ENCODE data around the gene DDHD1.
"Not testable (repeated sequence)": the region's sequence is repeated elsewhere in the genome, so short reads cannot be mapped to it uniquely, and the experiment has no call there.

Gene DDHD1

GRCh38 chr14:53110096-53110495, 43.0 kb downstream of the DDHD1 start:
- H3K4me1 ChIP-seq (ENCODE audit: control insufficient read depth, insufficient read depth, low read length, poor library complexity, severe bottlenecking): peaks cover 10% of the 10 kb centered on the region
- no peaks in the 10 kb centered on the region for H3K27me3 ChIP-seq (replicated peaks; ENCODE audit: control insufficient read depth, insufficient read depth, low read length, poor library complexity, severe bottlenecking)
- H3K27ac ChIP-seq (ENCODE audit: insufficient read depth, low read length, poor library complexity, severe bottlenecking): peak overlapping the region; percentile 9
- H3K36me3 ChIP-seq (ENCODE audit: control insufficient read depth, insufficient read depth, low read length): no peaks in the 10 kb centered on the region
- DNase-seq: no peak
- no peak overlapping the region for H3K4me3 ChIP-seq (ENCODE audit: insufficient read depth, low read depth, low read length, poor library complexity, severe bottlenecking)
- H3K9me3 ChIP-seq (ENCODE audit: control insufficient read depth, low read length): no peaks in the 10 kb centered on the region

- DNase-seq: peak in 2 of 3 donors; percentile 9 to 33
- Histone ChIP-seq H3K27ac (ENCODE audit: insufficient read depth, low read length, poor library complexity, severe bottlenecking) (peak overlapping the region; percentile 63), H3K4me1 (ENCODE audit: control insufficient read depth, insufficient read depth, low read length, poor library complexity, severe bottlenecking) (peaks cover 10% of the 10 kb centered on the region)
Observed at GRCh38 chr14:53109105-53110041, 43.8 kb downstream of the DDHD1 start.

GRCh38 chr14:53108292-53109104, 44.6 kb downstream of the DDHD1 start:
- Histone ChIP-seq H3K4me1 (ENCODE audit: control insufficient read depth, insufficient read depth, low read length, poor library complexity, severe bottlenecking) (peaks cover 10% of the 10 kb centered on the region), H3K4me3 (ENCODE audit: insufficient read depth, low read depth, low read length, poor library complexity, severe bottlenecking) (peak overlapping the region; percentile 55), H3K9me3 (ENCODE audit: control insufficient read depth, low read length) (no peaks in the 10 kb centered on the region), H3K27me3 (replicated peaks; ENCODE audit: control insufficient read depth, insufficient read depth, low read length, poor library complexity, severe bottlenecking) (no peaks in the 10 kb centered on the region), H3K36me3 (ENCODE audit: control insufficient read depth, insufficient read depth, low read length) (no peaks in the 10 kb centered on the region), H3K27ac (ENCODE audit: insufficient read depth, low read length, poor library complexity, severe bottlenecking) (peak overlapping the region; percentile 63)
- DNase-seq: no peak

More at GRCh38 chr14:53109105-53110041, 43.8 kb downstream of the DDHD1 start:
- H3K27me3 ChIP-seq (replicated peaks; ENCODE audit: control insufficient read depth, insufficient read depth, low read length, poor library complexity, severe bottlenecking): no peaks in the 10 kb centered on the region
- peak overlapping the region; percentile 55 for H3K4me3 ChIP-seq (ENCODE audit: insufficient read depth, low read depth, low read length, poor library complexity, severe bottlenecking)
- H3K9me3 ChIP-seq (ENCODE audit: control insufficient read depth, low read length): no peaks in the 10 kb centered on the region
- H3K36me3 ChIP-seq (ENCODE audit: control insufficient read depth, insufficient read depth, low read length): no peaks in the 10 kb centered on the region

GRCh38 chr14:53106768-53107167, 46.4 kb downstream of the DDHD1 start:
- Histone ChIP-seq H3K36me3 (ENCODE audit: control insufficient read depth, insufficient read depth, low read length) (peaks cover 4% of the 10 kb centered on the region), H3K4me3 (ENCODE audit: insufficient read depth, low read depth, low read length, poor library complexity, severe bottlenecking) (no peak overlapping the region), H3K9me3 (ENCODE audit: control insufficient read depth, low read length) (no peaks in the 10 kb centered on the region), H3K27ac (ENCODE audit: insufficient read depth, low read length, poor library complexity, severe bottlenecking) (no peak overlapping the region), H3K27me3 (replicated peaks; ENCODE audit: control insufficient read depth, insufficient read depth, low read length, poor library complexity, severe bottlenecking) (no peaks in the 10 kb centered on the region), H3K4me1 (ENCODE audit: control insufficient read depth, insufficient read depth, low read length, poor library complexity, severe bottlenecking) (peaks cover 10% of the 10 kb centered on the region)
- no peak for DNase-seq

GRCh38 chr14:53103636-53104340, 49.3 kb downstream of the DDHD1 start:
- H3K36me3 ChIP-seq (ENCODE audit: control insufficient read depth, insufficient read depth, low read length): peaks cover 8% of the 10 kb centered on the region
- no peaks in the 10 kb centered on the region for H3K27me3 ChIP-seq (replicated peaks; ENCODE audit: control insufficient read depth, insufficient read depth, low read length, poor library complexity, severe bottlenecking)
- H3K4me1 ChIP-seq (ENCODE audit: control insufficient read depth, insufficient read depth, low read length, poor library complexity, severe bottlenecking): peaks cover 6% of the 10 kb centered on the region
- H3K4me3 ChIP-seq (ENCODE audit: insufficient read depth, low read depth, low read length, poor library complexity, severe bottlenecking): no peak overlapping the region
- H3K9me3 ChIP-seq (ENCODE audit: control insufficient read depth, low read length): no peaks in the 10 kb centered on the region
- H3K27ac ChIP-seq (ENCODE audit: insufficient read depth, low read length, poor library complexity, severe bottlenecking): no peak overlapping the region
- DNase-seq: no peak

GRCh38 chr14:53093206-53093605, 59.9 kb downstream of the DDHD1 start:
- Histone ChIP-seq H3K36me3 (ENCODE audit: control insufficient read depth, insufficient read depth, low read length) (no peaks in the 10 kb centered on the region), H3K9me3 (ENCODE audit: control insufficient read depth, low read length) (no peaks in the 10 kb centered on the region), H3K4me1 (ENCODE audit: control insufficient read depth, insufficient read depth, low read length, poor library complexity, severe bottlenecking) (no peaks in the 10 kb centered on the region), H3K27ac (ENCODE audit: insufficient read depth, low read length, poor library complexity, severe bottlenecking) (no peak overlapping the region), H3K27me3 (replicated peaks; ENCODE audit: control insufficient read depth, insufficient read depth, low read length, poor library complexity, severe bottlenecking) (no peaks in the 10 kb centered on the region), H3K4me3 (ENCODE audit: insufficient read depth, low read depth, low read length, poor library complexity, severe bottlenecking) (no peak overlapping the region)
- no peak for DNase-seq

GRCh38 chr14:53090853-53091252, 62.3 kb downstream of the DDHD1 start:
- Histone ChIP-seq H3K27me3 (replicated peaks; ENCODE audit: control insufficient read depth, insufficient read depth, low read length, poor library complexity, severe bottlenecking) (no peaks in the 10 kb centered on the region), H3K36me3 (ENCODE audit: control insufficient read depth, insufficient read depth, low read length) (no peaks in the 10 kb centered on the region)
- no peak for DNase-seq

GRCh38 chr14:53084954-53085353, 68.2 kb downstream of the DDHD1 start:
- not testable (repeated sequence) for H3K4me3 ChIP-seq (ENCODE audit: insufficient read depth, low read depth, low read length, poor library complexity, severe bottlenecking); DNase-seq; H3K9me3 ChIP-seq (ENCODE audit: control insufficient read depth, low read length)

More at GRCh38 chr14:53090853-53091252, 62.3 kb downstream of the DDHD1 start:
- no peaks in the 10 kb centered on the region for H3K9me3 ChIP-seq (ENCODE audit: control insufficient read depth, low read length)
- no peak overlapping the region for H3K4me3 ChIP-seq (ENCODE audit: insufficient read depth, low read depth, low read length, poor library complexity, severe bottlenecking)
- H3K27ac ChIP-seq (ENCODE audit: insufficient read depth, low read length, poor library complexity, severe bottlenecking): no peak overlapping the region
- H3K4me1 ChIP-seq (ENCODE audit: control insufficient read depth, insufficient read depth, low read length, poor library complexity, severe bottlenecking): no peaks in the 10 kb centered on the region

GRCh38 chr14:53064475-53064874, 88.6 kb downstream of the DDHD1 start:
- H3K4me3 ChIP-seq (ENCODE audit: insufficient read depth, low read depth, low read length, poor library complexity, severe bottlenecking): no peak overlapping the region
- no peak for DNase-seq
- H3K27me3 ChIP-seq (replicated peaks; ENCODE audit: control insufficient read depth, insufficient read depth, low read length, poor library complexity, severe bottlenecking): no peaks in the 10 kb centered on the region
- no peak overlapping the region for H3K27ac ChIP-seq (ENCODE audit: insufficient read depth, low read length, poor library complexity, severe bottlenecking)
- H3K4me1 ChIP-seq (ENCODE audit: control insufficient read depth, insufficient read depth, low read length, poor library complexity, severe bottlenecking): no peaks in the 10 kb centered on the region
- H3K36me3 ChIP-seq (ENCODE audit: control insufficient read depth, insufficient read depth, low read length): peaks cover 3% of the 10 kb centered on the region
- H3K9me3 ChIP-seq (ENCODE audit: control insufficient read depth, low read length): no peaks in the 10 kb centered on the region

More at GRCh38 chr14:53084954-53085353, 68.2 kb downstream of the DDHD1 start:
- not testable (repeated sequence) for H3K36me3 ChIP-seq (ENCODE audit: control insufficient read depth, insufficient read depth, low read length); H3K27me3 ChIP-seq (replicated peaks; ENCODE audit: control insufficient read depth, insufficient read depth, low read length, poor library complexity, severe bottlenecking); H3K4me1 ChIP-seq (ENCODE audit: control insufficient read depth, insufficient read depth, low read length, poor library complexity, severe bottlenecking); H3K27ac ChIP-seq (ENCODE audit: insufficient read depth, low read length, poor library complexity, severe bottlenecking)
